ENCODE measurements around the gene PCDHGA1.

DNA sequence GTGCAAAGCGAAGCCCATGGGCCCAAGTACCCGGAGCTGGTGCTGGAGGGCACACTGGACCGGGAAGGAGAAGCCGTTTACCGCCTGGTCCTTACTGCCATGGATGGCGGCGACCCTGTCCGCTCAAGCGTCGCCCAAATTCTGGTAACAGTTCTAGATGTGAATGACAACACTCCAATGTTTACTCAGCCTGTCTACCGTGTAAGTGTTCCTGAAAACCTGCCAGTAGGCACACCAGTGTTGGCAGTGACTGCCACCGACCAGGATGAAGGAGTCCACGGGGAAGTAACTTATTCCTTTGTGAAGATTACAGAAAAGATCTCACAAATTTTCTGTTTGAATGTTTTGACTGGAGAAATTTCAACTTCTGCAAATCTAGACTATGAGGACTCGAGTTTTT lies 44.3 kb downstream of the PCDHGA1 start:
- no peak for TF ChIP-seq EZH2phosphoT487 (IDR thresholded peaks at IDR 0.05; ENCODE audit: borderline replicate concordance, low read length)
- TF ChIP-seq EZH2 (IDR thresholded peaks at IDR 0.05; ENCODE audit: low read length, unreplicated experiment): no peak
